BE2C (cell line): ENCODE measurements around the gene ISG20L2.

Source experiments
- DNase-seq: peaks from one replicate; pipeline ENCODE4 v3.0.0-alpha.2; 2020
- H3K27me3 ChIP-seq: fragments of 250-450 bp; sonication (Bioruptor Pico); 2 replicates; pipeline ENCODE4 v1.5.1; 2020; ENCODE audit warnings: mild to moderate bottlenecking
- H3K36me3 ChIP-seq: fragments of 250-450 bp; sonication (Bioruptor Pico); 2 replicates; pipeline ENCODE4 v1.5.1; 2020; ENCODE audit warnings: mild to moderate bottlenecking
- H3K4me1 ChIP-seq: fragments of 250-450 bp; sonication (Bioruptor Pico); 2 replicates; pipeline ENCODE4 v1.5.1; 2020
- H3K4me3 ChIP-seq: 2 replicates; pipeline ENCODE4 v1.5.1; 2011; ENCODE audit warnings: low read depth, low read length
- H3K9me3 ChIP-seq: fragments of 250-450 bp; sonication (Bioruptor Pico); 2 replicates; pipeline ENCODE4 v1.5.1; 2020
- TF ChIP-seq, protein P1 (sequence below): IDR thresholded peaks from 2 replicates; pipeline ENCODE4 v1.5.1; 2012; ENCODE audit warnings: mild to moderate bottlenecking, low read depth, low read length

ISG20L2 gene

DNA sequence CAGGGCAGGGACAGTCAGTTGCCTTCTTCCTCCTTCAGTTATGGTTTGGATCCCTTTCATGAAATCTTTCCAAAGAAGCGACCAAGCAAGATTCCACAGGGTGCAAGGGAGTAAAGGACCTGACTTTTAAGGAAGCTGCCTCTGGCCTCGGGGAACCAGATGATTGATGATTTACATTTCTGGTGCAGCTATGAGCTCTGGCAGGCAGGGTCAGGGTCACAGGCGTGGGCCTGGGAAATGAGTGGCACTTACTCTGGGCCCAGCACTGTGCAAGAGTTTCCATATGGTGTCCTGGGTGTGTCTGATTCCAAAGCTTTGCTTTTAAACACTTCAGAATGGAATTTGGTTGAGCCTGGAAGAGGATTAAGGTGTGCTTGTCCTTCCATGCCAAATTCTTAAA, 15.9 kb downstream of the ISG20L2 start:
- H3K9me3 ChIP-seq = no peaks in the 10 kb centered on the region
- H3K36me3 ChIP-seq = no peaks in the 10 kb centered on the region
- no peak overlapping the region for H3K4me3 ChIP-seq
- no peak for DNase-seq
- no peaks in the 10 kb centered on the region for H3K27me3 ChIP-seq
- peaks cover 44% of the 10 kb centered on the region for H3K4me1 ChIP-seq
- TF ChIP-seq, protein P1, sequence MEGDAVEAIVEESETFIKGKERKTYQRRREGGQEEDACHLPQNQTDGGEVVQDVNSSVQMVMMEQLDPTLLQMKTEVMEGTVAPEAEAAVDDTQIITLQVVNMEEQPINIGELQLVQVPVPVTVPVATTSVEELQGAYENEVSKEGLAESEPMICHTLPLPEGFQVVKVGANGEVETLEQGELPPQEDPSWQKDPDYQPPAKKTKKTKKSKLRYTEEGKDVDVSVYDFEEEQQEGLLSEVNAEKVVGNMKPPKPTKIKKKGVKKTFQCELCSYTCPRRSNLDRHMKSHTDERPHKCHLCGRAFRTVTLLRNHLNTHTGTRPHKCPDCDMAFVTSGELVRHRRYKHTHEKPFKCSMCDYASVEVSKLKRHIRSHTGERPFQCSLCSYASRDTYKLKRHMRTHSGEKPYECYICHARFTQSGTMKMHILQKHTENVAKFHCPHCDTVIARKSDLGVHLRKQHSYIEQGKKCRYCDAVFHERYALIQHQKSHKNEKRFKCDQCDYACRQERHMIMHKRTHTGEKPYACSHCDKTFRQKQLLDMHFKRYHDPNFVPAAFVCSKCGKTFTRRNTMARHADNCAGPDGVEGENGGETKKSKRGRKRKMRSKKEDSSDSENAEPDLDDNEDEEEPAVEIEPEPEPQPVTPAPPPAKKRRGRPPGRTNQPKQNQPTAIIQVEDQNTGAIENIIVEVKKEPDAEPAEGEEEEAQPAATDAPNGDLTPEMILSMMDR = no peak

DNA sequence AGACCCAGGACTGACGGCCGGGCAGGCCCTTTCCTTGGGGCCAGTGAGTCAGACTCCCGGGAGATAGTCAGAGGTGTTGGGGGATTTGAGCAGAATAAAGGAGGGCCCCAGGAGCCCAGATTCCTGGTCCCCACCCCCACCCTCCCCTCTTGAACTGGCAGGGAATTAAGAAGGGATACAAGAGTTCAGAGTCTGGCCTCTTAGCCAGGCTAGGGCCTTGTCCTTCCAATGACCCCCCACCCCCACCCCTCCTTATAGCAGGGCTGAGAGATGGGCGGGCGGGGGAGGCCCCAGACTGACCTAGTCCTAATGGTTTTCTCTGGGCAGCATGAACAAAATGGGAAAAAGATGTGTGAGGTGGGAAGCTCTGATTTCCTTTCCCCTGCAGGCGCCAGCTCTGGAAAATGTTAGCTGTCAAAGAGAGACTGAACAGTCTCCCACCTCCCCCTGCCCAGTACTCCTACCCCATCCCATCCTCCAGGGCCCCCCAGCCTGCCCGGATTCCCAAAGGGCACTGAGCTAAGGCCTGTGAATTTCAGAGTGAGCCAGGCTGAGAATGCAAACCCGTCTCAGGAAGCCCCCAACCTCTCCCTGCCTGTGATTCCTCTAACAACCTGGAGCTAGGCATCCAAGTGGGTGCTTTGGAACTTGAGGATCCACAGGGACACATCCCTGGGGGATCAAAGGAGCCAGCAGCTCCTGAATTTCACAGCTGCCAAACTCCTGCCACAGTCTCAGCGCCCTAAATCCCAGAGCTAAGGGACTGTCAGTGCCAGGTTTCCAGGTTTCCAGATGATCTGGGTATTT, 17.4 kb downstream of the ISG20L2 start:
- Histone ChIP-seq H3K4me3 (no peak overlapping the region), H3K9me3 (no peaks in the 10 kb centered on the region), H3K4me1 (peaks cover 48% of the 10 kb centered on the region), H3K36me3 (no peaks in the 10 kb centered on the region), H3K27me3 (no peaks in the 10 kb centered on the region)
- TF ChIP-seq, protein P1 = no peak
- DNase-seq = peak; percentile 78

GRCh38 chr1:156709757-156710489, 18.6 kb downstream of the ISG20L2 start:
- H3K4me1 ChIP-seq = peaks cover 53% of the 10 kb centered on the region
- H3K9me3 ChIP-seq = no peaks in the 10 kb centered on the region
- no peak overlapping the region for H3K4me3 ChIP-seq
- peak; percentile 78 for DNase-seq
- TF ChIP-seq, protein P1 = no peak
- no peaks in the 10 kb centered on the region for H3K36me3 ChIP-seq
- peaks cover 4% of the 10 kb centered on the region for H3K27me3 ChIP-seq

GRCh38 chr1:156709031-156709430, 19.5 kb downstream of the ISG20L2 start:
- DNase-seq = no peak
- TF ChIP-seq, protein P1 = no peak
- Histone ChIP-seq H3K27me3 (peaks cover 7% of the 10 kb centered on the region), H3K9me3 (no peaks in the 10 kb centered on the region), H3K4me3 (no peak overlapping the region), H3K36me3 (no peaks in the 10 kb centered on the region), H3K4me1 (peaks cover 62% of the 10 kb centered on the region)

DNA sequence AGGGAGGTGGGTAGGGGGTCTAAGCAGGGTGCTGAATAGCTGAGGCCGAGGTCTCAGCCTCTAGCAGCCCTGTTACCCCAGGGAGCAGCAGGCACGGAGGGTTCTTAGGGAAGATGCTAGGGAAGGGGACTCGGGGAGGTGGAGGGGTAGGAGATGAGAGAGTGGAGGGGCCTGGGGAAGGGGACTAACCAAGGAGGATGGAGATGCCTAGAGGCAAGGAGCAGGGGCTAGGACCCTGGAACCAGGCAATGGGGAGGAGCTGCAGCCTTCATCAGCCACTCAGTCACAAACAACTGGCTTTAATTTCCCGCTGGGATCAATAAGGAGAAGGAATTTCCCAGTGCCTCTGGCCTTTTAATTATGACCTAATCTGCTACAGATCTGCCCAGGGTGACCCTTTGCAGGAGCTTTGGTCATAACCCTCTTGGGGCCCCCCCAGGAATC, 20.3 kb downstream of the ISG20L2 start:
- Histone ChIP-seq H3K4me1 (peaks cover 70% of the 10 kb centered on the region), H3K36me3 (no peaks in the 10 kb centered on the region), H3K4me3 (no peak overlapping the region), H3K9me3 (no peaks in the 10 kb centered on the region), H3K27me3 (peaks cover 7% of the 10 kb centered on the region)
- TF ChIP-seq, protein P1 = no peak
- no peak for DNase-seq
